Measurements from ENCODE around the gene MRPL46.
"Not testable (repeated sequence)": the region's sequence is repeated elsewhere in the genome, so short reads cannot be mapped to it uniquely, and the experiment has no call there.

The MRPL46 gene

DNA sequence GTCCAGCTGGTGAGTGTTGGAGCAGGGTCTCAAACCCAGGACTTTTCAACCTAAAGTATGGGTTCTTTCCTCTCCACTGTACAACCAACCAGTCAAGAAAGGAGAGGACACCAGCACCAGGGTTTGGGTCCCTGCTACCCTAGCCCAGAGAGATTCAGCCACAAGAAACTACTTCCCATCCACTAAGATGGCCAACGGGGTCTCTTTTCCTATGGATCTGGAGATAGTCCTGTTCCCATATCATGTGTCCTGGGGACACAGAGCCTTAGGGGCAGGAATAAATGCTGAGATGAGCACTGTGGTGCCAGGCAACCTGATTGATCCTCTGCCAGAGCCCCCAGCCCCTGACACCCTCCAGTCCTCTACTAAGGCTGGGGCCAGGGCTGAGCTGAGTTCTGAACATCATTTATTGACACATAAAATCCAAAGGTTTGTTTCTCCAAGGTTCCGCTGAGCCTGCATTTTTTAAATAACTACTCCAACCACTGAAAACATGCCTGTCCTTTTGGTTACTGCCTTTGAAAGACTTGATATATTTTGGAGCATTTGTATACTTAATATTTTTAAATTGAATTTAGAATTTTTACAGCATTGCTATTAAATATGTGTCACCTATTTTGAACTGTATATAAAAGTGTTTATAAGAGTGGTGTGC, 26.0 kb downstream of the MRPL46 start:
- DNase-seq (ENCODE audit: low read depth): no peak

DNA sequence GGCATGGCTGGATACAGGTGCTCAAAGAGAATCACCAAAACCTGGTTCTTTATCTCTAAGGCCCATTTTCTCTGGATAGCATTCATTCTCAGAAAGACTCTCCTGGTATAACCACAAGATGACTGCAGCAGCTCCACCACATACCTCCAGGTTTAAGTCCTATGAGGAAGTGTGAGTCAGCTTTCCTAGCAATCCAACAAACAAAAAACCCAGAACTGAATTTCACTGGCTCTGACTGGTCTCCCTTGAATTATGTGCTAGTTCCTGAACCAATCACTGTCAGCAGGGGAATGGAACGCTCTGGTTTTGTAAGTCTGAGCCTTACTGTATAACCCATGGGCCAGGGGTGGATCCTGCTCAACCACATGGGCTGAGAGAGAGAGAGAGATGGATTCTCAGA, 27.2 kb downstream of the MRPL46 start:
- no peak for DNase-seq (ENCODE audit: low read depth)

DNA sequence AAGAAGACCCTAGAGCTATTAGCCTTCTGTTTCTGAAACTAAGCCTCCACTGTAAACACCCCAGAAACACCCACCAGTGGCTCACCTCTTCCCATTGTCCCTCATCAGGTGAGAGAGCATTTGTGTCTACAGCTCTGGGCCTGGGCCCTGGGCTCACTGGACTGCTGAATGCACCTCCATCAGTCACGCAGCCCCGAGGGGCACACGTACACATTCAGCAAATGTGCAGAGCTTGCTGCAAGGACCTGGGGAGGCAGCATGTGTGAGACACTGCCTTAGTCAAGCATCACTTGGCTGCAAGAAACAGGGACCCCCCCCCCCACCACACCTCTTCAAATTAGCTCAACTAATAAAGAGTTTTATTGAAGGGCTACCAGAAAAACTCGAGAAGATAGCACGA, 29.0 kb downstream of the MRPL46 start:
- no peak for DNase-seq (ENCODE audit: low read depth)

DNA sequence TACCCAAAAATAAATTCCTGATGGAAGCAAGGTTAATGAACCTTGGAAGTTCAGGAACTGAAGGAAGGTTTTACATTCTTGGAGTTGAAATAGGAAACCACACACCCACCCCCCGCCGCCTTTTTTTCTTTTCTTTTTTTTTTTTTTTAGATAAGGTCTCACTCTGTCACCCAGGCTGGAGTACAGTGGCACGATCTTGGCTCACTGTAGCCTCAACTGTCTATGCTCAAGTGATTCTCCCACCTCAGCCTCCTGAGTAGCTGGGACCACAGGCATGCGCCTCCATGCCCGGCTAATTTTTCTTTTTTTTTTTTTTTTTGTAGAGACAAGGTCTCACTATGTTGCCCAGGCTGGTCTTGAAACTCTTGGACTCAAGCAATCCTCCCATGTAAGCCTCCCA, 33.1 kb downstream of the MRPL46 start:
- not testable (repeated sequence) for DNase-seq (ENCODE audit: low read depth)

DNA sequence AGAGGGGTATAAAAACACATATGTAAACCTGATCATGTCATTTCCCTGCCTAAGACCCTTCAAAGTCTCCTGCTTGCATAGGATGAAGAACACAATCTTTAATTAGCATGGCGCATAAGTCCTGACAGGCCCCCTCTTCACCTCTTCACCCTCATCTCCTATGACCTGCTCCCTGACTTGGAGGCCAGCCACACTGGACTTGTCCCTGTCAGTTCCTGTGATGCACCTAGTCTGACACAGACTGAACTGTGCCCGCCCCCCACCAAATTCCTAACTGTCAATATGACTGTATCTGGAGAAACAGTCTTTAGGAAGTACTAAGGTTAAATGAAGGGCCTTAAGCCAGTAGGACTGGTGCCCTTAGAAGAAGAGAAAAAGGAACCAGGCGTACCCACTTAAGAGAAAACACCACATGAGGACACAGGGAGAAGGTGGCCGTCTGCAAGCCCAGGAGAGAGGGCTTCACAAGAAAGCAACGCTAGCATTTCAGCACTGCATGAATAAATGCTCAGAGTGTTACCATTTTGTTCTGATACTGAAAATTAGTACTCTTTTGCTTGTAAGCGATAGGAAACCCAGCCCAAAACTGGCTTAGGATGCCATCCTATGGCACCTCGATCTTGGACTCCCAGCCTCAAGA, 34.0 kb downstream of the MRPL46 start:
- DNase-seq (ENCODE audit: low read depth): no peak

DNA sequence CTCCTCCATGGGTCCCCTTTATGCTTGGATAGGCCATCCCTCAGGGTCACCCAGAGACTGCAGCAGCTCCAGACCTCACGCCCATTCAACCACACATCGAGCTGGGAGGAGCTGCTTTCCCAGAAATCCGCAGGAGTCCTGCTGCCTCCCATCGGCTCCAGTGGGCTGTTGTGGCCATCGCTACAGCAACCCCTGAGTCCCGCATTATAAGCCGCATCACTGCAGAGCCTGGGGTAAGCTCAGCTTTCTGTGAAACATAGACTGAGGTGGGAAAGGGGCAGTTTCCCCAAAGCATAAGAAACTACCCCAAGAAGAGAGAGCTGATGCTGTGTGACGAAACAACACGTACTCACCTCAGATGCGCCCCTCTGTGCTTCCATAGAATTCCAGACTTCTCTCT, 35.7 kb downstream of the MRPL46 start:
- DNase-seq (ENCODE audit: low read depth): no peak

DNA sequence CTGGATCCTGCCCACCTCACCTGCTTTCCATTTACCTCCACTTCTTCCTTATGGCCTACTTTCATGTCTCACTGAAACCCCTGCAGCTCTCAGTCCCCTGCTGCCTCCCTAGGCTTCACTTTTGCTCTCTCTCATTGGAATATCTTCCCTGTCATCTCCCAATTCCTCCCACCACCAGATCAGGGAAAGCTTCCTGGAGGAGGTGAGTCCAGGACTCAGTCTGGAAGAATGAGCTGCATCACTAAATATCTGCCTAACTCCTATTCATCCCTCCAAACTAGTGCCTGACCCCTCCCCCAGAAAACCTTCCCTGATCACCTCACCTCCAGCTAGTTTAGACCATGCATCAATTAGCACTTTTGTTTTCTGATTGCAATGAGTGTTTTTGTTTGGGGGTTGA, 37.1 kb downstream of the MRPL46 start:
- no peak for DNase-seq (ENCODE audit: low read depth)

DNA sequence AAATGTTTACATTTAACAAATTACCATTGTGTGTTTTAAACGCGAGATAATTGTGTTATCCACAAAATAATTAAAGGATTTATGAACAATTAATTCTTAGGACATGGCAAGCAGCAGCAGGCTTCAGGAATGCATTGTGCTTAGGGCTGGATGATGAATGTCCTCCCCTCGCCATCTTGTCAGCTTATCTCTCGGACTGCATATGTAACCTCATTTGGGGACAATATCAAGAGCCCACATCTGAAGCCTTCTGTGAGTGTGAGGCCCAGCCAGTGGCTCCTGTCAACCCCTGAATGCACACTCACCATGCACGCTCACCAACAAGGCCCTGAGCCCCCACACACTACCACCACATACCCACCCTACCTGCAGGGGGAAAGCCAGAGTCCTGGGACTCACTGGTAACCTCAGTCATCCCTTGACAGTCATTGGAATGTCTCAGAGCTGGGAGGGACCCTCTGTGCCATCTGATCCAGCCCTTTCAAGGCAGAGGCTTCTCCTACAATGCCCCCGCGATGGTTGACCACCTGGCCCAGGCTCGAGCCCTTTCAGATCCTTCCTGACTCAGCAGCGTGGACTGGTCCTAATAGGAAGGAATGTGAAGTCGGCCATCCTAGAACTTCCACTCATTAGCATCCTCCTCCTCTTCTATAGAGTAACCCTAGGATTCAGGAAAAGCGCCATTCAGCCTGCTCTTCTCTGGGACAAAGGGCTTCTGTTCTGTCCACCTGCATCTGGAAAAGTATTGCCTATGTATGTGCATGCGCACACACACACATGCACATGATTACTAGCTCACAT, 38.2 kb downstream of the MRPL46 start:
- DNase-seq (ENCODE audit: low read depth): no peak

DNA sequence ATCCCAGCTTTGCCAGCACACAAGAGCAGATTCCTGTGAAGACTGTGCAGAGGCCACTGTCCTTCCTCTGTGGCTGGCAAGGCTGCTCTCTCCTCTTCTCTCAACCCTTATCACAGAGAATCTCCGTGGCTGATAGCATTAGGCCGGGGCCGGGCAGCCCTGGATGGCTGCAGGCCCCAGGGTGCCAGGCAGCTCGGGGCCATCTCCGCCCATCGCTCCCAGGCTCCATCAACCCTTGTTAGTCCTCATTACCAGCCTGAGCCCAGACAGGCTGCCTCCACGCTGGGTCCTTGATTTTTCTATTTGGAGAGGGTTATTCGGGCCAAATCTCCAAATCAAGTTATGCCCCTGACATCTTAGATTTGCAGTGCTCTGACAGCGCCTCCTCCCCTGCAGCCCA, 39.1 kb downstream of the MRPL46 start:
- DNase-seq (ENCODE audit: low read depth): no peak

DNA sequence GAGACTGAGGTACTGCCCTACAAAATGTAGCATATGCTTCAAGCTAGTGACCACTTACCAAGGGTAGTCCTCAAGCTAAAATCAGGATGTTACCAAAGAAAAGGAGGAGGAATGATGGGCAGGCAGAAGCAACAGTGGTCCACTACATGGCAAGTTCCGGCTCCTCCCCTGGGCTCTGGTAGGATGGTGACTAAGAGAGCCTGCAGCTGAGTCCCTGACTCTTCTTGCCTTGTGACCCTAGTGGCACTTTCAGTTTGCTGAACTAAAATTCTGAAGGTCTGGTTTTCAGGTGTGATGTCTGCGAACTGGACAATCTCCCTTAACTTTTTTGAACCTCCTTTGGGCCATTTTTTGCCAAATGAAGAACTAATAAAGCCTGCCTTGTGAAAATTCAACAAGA, 40.9 kb downstream of the MRPL46 start:
- no peak for DNase-seq (ENCODE audit: low read depth)

DNA sequence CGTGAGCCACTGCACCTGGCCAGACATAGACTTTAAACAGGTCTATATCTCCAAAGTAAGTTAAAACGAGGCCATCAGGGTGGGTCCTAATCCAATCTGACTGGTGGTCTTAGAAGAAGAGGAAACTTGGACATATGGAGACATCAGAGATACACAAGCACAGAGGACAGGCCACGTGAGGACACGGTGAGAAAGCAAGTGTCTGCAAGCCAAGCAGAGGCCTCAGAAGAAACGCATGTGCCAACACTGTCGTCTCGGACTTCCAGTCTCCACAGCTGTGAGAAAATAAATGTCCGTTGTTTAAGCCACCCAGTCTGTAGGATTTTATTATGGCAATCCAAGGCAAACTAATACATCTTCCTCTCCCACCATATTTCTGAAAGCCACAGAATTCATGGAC, 43.9 kb downstream of the MRPL46 start:
- no peak for DNase-seq (ENCODE audit: low read depth)

DNA sequence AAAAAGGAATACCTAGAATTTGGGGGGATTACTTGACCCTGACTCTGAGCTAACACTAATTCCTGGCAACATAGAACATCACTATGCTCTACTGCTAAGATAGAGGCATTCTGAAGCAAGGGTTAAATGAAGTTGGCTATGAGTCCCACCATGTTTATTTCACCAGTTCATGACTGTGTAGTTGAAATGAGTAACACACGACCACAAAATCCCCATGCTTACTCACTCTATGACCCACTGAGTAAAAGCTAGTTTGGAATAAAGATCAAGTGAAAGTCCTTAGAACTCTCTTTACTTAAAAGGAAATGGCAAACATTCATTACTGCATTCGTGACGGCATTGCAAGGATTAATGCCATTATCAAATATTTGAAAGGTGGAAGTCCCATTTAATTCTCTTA, 47.4 kb downstream of the MRPL46 start:
- DNase-seq (ENCODE audit: low read depth): no peak

All from GM04504 (cell line).